HEK293 (cell line): ENCODE measurements around the gene ZNF507.

Experiments used
- CTCF ChIA-PET: fragments of 350-600 bp; formaldehyde crosslinking; extraction: SDS; loops from one replicate; lab custom pipeline; 2021; ENCODE audit warnings: antibody characterized with exemption; lab: Yijun Ruan, JAX
- POLR2A ChIA-PET: fragments of 300-600 bp; formaldehyde crosslinking; extraction: SDS; loops from one replicate; lab custom pipeline; 2020; ENCODE audit warnings: antibody characterized with exemption, inconsistent platforms; lab: Yijun Ruan, JAX
- H3K27ac ChIP-seq: fragments of 200-500 bp; sonication (Bioruptor generic); 2 replicates; pipeline ENCODE4 v1.5.1; 2014; ENCODE audit warnings: low read depth, low read length, control low read depth, inconsistent platforms; ENCODE audit errors: extremely low read depth
- H3K36me3 ChIP-seq, 2 experiments: fragments of 200-500 bp in 1 of 2; sonication (Bioruptor generic) in 1 of 2; 1 replicate in 1 of 2; 2 replicates in 1 of 2; pipeline ENCODE4 v1.5.1; 2014 to 2017; ENCODE audit warnings: inconsistent platforms in 2 of 2, low read length in 2 of 2; ENCODE audit not compliant: control insufficient read depth in 2 of 2, insufficient read depth in 1 of 2
- H3K4me1 ChIP-seq: fragments of 200-500 bp; sonication (Bioruptor generic); 2 replicates; pipeline ENCODE4 v1.5.1; 2014; ENCODE audit warnings: mild to moderate bottlenecking, low read length, inconsistent platforms; ENCODE audit not compliant: control insufficient read depth, insufficient read depth
- H3K4me3 ChIP-seq: 2 replicates; pipeline ENCODE4 v1.5.1; 2011; ENCODE audit warnings: low read depth, mild to moderate bottlenecking, control low read depth, low read length, moderate library complexity
- H3K9me3 ChIP-seq: fragments of 200-500 bp; sonication (Bioruptor generic); 2 replicates; pipeline ENCODE4 v1.5.1; 2014; ENCODE audit warnings: low read depth, low read length, inconsistent platforms; ENCODE audit not compliant: control insufficient read depth, insufficient read depth
- GLIS2 ChIP-seq: fragments of 450-650 bp; formaldehyde crosslinking; IDR thresholded peaks from 2 replicates; pipeline ENCODE4 v1.5.1; 2016; ENCODE audit warnings: missing biosample characterization, missing genetic modification characterization
- TRIM28 ChIP-seq: IDR thresholded peaks from 2 replicates; pipeline ENCODE4 v1.6.1; 2011; ENCODE audit warnings: low read length, control low read depth, borderline replicate concordance
- ZBTB48 ChIP-seq: fragments of 450-650 bp; formaldehyde crosslinking; IDR thresholded peaks from 2 replicates; pipeline ENCODE4 v1.5.1; 2016; ENCODE audit warnings: missing biosample characterization, missing genetic modification characterization
- ZEB2 ChIP-seq: fragments of 450-650 bp; formaldehyde crosslinking; IDR thresholded peaks from 2 replicates; pipeline ENCODE4 v1.5.1; 2016; ENCODE audit warnings: missing biosample characterization, missing genetic modification characterization
- ZFP3 ChIP-seq: fragments of 450-650 bp; formaldehyde crosslinking; IDR thresholded peaks from 2 replicates; pipeline ENCODE4 v1.5.1; 2016; ENCODE audit warnings: low read depth, missing biosample characterization, missing genetic modification characterization
- ZNF302 ChIP-seq: fragments of 450-650 bp; formaldehyde crosslinking; IDR thresholded peaks from 2 replicates; pipeline ENCODE4 v1.5.1; 2016; ENCODE audit warnings: missing biosample characterization, missing genetic modification characterization, low read depth
- ZNF37A ChIP-seq: fragments of 450-650 bp; IDR thresholded peaks from 2 replicates; pipeline ENCODE4 v1.5.1; 2018; ENCODE audit warnings: missing biosample characterization, missing genetic modification characterization
- ZNF404 ChIP-seq: fragments of 450-650 bp; formaldehyde crosslinking; IDR thresholded peaks from 2 replicates; pipeline ENCODE4 v1.5.1; 2017; ENCODE audit warnings: missing biosample characterization, missing genetic modification characterization
- ZNF449 ChIP-seq: fragments of 450-650 bp; formaldehyde crosslinking; IDR thresholded peaks from 2 replicates; pipeline ENCODE4 v1.5.1; 2017; ENCODE audit warnings: missing biosample characterization, mild to moderate bottlenecking, missing genetic modification characterization, moderate library complexity
- ZNF518A ChIP-seq: fragments of 450-650 bp; formaldehyde crosslinking; conservative IDR thresholded peaks from 2 replicates; pipeline ENCODE4 v1.5.1; 2016; ENCODE audit warnings: low read depth, missing biosample characterization, missing genetic modification characterization
- ZNF704 ChIP-seq: fragments of 450-650 bp; formaldehyde crosslinking; IDR thresholded peaks from 2 replicates; pipeline ENCODE4 v1.5.1; 2016; ENCODE audit warnings: missing biosample characterization, missing genetic modification characterization

ZNF507 gene

GRCh38 chr19:32437096-32437495 is 91.7 kb downstream of the ZNF507 start:
- Histone ChIP-seq H3K36me3 (peaks cover 41 to 75% of the 10 kb centered on the region in 2 experiments), H3K4me1 (no peaks in the 10 kb centered on the region), H3K9me3 (no peaks in the 10 kb centered on the region; the same call in 1 of the 2 replicates), H3K27ac (no peak overlapping the region), H3K4me3 (no peak overlapping the region)
- TF ChIP-seq ZBTB48 (no peak), ZNF518A (tag by site-specific recombination) (no peak), TRIM28 (no peak), ZNF449 (tag by site-specific recombination) (no peak), ZNF302 (tag by site-specific recombination) (no peak), GLIS2 (tag by site-specific recombination) (no peak), ZEB2 (tag by site-specific recombination) (no peak), ZNF37A (no peak), ZNF704 (tag by site-specific recombination) (no peak), ZNF404 (tag by site-specific recombination) (no peak), ZFP3 (tag by site-specific recombination) (no peak)
- ChIA-PET POLR2A (interaction anchor here (2.1 kb wide), 1 partner anchor 32 kb away, joined by 7 read pairs; the partner anchor contains the start of gene DPY19L3), CTCF (interaction anchor here (0.5 kb wide), 1 partner anchor 18 kb away, joined by 3 read pairs; no protein-coding TSS in a partner anchor)
